NCI-H2171 (cell line): Measurements from ENCODE around the gene ACAD11.

ENCODE experiments used
- DNase-seq: peaks from one replicate; lab custom pipeline; 2025; lab: John Stamatoyannopoulos, UW

Gene ACAD11

DNA sequence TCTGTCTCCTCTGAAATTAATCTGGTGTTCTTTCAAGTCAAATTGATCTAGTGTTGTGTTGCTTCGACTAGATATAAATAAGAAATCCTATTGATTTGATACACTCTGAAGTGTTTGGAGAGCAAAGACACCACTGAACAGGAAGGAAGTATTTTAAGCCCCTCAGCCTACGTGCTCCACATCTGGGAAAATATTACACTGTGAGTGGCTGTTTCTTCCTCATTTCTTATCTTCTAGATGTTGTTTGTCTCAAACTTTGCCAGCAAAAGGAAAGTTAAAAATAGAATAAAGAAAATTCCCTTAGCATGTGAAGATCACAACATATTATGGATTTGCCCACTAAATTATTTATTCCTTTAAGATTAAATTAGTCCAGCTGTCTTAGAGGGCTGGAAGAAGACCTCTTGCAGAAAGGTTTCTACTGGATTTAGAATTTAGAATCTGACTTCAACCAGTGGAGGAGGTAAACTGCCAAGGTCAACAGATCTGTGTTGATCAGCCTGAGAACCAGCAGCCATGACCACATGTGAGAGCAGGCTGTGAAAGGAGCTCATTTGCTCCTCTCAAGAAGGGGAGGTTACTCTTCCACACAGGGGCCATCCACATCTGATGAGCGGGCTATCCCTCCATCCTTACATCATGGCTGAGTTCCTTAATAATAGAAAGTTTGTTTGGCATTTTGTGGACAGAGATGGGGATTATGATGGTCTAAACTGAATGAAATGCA is 108.9 kb downstream of the ACAD11 start:
- DNase-seq, result no peak

DNA sequence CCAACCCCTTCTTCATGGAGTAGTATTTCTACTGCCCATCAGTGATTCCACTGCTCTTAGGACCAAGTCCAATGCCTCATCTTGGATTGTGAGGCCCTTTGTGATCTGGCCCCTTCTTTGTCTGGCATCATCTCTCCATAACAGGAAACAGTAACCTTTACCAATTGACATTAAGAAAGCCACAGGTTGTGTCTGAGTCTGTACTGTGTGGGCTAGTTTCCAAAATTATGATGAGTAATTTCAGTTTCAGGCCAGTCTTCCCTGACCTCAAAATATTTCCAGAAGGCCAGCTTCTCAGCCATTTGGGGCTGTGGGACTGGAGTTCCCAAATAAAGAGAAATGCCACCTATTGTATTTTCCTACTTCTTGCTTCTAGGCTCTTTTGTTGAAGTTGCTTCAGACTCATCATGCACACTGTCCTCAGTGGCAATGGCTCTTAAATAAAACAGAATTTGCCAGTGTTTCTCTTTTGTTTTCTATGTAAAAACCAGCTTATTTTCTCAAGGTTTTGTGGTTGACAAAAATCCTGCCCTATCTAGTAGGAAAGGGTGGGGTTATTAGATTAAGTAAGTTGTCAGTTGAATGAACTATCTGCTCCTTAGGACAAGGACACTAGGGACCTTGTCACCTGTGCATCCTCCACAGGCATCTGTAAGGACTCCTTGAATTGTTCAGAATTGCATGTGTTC is 109.6 kb downstream of the ACAD11 start:
- no peak for DNase-seq

DNA sequence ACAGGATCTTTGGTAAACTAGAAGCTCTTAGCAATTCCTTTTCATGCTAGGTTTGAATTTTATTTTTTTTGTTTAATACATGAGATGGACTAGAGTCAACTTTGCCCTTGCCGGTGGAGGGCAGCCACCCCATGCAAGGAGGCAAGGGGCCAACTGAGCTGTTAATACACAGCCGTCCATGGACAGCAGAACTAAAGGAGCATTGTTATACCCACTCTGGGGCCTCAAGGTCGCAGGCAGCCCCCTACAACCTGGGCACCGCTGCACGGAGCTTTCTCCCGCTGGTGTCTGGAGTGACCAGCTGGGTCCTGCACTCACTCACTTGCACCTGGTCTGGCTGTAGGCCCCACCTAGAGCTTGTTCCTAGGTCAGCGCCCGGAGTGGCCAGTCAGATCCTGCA is 110.4 kb downstream of the ACAD11 start:
- no peak for DNase-seq

DNA sequence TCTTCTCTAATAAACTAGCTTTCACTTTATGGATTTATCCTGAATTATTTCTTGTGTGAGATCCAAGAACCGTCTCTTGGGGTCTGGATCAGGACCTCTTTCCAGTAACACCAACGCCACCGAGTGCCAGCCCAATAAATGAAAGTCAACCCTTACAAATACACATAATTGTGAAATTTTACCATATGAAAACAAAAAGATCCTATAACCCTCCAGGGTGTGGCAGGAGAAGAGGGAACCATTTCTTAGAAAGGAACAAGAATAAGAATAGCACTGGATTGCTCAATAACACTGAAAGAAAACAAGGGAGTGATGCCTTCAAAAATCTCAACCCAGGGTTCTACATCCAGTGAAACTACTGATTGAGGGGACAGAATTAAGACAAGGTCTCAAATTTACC is 114.1 kb downstream of the ACAD11 start:
- DNase-seq, result no peak

DNA sequence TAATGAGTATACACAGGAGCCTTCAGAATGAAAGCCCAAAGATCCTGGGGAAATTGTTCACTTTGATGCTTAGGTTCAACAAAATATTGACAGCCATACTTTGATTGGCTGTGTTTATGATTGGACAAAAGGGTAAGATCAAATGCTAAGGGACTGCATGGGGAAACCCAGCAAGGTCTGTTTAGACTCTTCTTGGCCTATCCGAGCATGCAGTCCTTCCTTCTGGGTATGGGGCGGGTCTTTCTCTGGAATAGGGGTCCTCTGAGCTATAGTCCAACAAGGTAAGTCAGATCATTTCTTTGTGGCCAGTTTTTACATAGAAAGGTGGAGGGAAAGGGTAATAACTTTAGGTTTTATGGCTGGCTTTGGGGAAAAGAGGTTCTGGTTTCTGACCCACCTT is 115.5 kb downstream of the ACAD11 start:
- no peak for DNase-seq

DNA sequence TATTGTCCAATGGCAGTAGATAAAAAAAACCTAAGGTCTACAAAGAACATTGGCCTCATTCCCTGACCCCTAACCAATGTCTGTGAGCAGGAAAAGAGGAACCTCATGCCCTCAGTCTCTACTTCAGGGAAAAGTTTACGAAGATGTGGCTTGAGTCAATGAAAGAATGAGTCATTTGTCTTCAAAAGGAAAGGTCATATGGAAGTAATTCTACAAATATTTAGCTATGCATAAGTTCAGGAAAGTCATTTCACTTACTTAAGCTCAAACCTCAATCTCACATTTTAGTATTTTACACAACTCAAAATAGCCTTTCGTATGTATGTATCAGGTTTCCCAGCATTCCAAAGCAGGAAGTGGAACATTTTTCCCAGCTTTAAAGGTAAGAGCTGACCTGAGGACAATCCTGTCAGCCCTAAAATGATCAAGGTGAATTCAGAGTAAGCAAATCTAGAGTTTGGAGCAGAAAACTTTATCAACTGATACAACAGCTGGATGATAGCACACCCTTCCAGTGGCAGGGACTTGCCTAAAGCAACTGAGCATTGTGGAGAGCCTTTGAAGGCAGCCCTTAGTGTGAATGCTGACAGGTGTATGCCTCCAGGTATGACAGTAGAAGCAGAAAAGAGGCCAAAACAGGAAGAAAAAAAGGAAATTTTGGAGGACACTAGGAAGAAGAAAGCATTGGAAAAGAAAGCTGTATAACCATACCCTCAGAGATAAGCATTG is 116.4 kb downstream of the ACAD11 start:
- no peak for DNase-seq

DNA sequence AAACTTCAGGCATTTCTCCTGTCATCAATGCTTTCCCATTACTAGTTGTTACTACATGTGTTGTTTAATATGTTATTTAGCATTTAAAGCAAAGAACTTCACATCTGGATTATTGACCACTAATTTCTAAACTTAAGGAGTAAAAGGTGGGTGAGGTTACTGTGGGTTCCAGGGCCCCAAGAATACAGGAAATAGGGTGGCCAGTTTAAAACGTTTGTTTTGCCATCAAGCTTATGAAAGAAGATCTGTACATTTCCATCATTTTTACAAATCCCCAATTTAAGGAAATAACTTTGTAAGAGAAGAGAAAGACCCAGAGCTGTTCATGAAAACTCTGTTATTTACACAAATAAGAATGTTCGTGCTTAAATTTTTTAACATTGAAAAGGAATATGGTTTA is 117.0 kb downstream of the ACAD11 start:
- DNase-seq, result no peak

DNA sequence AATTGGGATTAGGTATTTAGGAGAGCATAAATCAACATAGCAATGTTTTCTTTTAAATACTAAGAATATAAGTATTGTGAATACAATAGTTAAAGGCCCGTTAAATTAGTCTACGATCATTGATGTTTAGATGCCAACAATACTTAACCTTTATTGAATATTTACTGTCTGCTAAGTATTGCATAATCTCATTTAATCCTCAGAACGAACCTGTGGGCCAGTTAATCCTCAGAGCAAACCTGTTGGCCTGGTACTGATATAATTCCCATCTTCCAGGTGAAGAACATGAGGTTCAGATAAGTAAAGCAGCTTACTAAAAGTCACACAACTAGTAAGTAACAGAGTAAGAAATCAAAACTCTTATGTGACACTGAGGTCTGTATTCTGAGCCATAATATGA is 119.9 kb downstream of the ACAD11 start:
- no peak for DNase-seq

DNA sequence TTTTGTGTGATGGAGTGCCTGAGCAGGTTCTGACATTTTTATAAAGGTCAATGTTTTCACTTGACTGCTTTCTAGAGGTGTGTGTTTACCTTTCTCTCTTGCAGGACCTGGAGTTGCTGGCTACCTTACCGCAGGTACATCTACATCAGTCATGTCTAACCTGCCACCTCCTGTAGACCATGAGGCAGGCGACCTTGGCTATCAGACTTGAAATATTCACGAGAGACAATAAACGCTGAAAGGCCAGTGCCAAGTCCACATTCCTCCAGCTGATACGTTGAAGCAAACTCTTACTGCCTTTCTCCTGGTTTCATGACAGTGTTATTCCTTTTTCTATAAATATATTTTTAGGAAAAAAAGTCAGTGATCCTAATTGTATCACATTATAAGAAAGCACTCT is 121.5 kb downstream of the ACAD11 start:
- no peak for DNase-seq

DNA sequence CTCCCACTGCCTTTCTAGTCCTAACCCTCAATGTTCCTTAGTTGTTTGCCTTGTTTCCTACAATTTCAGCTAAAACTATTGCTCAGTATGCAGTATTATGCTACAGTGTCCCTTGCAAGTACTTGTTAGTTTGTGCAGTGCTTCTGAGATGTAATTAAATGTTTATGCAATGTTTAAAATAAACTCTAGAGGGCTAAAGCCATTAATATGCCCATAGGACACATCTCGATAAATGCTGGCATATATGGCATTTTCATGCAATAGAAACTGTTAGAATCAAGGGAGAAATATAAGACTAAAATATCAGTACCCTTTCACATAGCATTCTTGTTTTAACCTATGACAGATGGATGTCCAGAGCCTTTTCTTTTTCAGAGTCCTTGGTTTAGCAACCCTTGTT is 122.3 kb downstream of the ACAD11 start:
- no peak for DNase-seq

DNA sequence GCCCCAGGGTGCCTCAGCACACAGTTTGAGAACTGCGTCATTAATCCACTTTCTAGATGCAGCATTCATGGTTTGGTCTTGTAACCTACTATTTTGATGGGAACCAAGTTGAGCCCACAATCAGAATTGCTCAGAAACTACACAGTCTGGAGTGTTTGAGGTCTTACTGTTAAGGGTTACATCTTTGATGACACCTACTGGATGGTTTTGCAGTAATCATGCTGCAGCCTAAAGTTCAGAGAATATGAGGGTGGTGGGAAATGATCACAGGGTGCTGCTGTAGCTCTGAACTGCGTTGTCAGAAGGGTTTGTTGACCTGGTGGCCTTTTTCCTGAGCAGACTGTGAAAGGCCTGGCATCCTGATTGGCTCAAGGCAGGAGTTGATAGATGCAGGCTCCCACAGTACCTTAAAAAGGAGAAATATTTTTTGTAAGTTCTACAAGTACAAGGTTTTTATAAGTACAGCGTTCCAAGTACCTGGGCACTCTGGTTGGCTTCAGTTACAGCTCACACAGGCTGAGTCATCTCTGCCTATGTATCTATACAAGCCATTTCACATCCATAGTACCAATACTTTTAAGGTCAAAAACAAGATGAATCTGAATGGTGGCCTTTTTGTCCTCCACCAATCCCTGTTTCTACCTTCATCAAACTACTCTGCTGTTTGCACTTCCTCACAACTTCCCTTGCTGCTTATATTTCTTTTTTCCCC is 123.0 kb downstream of the ACAD11 start:
- DNase-seq, result no peak

DNA sequence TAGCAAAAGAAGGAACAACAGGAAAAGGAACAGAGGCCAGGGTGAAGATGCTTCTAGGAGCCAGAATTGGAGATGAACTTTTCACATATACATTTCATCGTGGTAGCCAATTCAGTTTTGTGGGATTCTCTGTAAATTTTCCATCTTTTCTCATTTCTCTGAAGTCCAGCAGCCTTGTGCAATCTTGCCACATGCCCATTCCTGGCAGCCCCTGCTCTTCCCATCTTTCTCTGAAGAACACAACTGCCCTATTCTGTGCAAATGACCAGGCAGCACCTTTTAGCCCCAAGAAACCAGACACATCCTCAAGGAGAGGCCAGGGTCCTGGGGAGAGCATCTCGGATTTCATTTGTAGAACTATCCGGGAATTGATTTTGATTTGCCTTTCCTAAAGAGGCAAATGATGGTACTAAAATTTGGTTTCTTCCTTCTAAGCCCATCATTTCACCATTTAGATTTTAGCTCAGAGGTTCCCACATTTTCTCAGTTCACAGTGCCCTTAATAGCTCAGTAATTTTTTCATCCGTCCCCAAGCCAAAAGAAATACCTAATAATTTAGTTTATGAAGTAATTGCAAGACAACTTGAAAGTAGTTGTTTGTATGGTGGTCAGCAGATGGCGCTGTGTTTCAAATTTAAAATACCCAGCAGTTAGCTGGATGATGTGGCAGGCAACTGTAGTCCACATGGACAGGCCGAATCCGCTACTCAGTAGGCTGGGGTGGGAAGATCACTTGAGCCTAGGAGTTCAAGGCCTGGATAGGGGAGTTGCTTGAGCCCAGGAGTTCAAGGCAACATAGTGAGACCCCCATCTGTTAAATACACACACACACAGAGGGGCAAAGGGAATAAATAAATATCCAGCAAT is 123.8 kb downstream of the ACAD11 start:
- DNase-seq, result no peak

DNA sequence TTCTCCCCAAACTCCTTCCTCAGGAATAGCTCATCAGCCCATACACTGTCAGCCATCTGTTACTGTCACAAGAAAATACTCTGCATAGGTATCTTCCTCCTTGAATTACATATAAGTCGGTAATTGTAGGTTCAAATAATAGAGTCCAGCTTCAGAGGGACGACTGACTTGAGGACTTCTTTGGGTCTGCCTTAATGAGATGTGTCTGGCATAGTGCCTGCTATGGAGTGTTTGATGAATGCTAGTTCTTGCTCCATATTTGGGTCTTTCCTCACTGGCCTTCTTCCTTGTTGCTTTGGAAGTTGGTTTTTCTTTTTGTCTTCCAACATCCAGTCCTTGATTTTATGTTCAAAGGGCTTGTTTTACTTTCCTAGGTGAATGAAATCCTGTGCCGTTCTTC is 129.0 kb downstream of the ACAD11 start:
- DNase-seq, result no peak

DNA sequence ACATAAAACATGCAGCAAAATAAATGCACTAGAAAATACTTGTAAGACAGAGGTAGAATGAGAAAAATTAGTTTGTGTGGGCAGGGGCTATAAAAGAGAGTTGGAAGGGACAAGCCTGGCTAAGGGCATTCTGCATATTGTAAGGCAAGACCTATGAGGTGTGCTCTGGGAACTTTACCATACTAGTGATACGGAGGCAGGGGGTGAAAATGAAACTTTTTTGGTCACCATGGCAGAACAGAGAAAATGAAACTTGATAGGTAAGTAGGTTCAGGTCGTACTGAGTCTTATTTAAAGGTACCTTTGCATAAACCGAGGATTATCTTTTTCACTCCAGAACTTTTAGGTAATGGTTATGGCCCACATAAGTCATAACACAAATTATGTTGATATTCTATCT is 137.3 kb downstream of the ACAD11 start:
- DNase-seq, result no peak

DNA sequence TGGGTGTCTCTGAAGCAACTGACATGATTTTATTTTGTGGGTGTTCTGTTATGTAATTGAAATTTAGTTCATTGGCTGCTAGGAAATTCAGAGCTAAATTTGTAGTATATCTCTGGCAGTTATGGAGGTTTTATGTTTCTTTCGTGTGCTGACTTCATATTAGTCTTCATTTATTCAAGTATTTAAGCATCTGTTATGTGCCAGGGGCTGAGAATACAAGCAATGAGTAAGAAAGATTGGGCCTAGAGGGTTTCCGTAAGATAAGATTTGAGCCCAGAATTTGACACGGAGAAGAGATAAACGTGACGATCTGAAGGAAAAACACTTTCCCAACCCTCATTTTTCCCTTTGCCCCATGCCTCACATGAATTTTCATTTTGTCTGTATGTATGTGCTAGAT is 137.7 kb downstream of the ACAD11 start:
- DNase-seq, result no peak

DNA sequence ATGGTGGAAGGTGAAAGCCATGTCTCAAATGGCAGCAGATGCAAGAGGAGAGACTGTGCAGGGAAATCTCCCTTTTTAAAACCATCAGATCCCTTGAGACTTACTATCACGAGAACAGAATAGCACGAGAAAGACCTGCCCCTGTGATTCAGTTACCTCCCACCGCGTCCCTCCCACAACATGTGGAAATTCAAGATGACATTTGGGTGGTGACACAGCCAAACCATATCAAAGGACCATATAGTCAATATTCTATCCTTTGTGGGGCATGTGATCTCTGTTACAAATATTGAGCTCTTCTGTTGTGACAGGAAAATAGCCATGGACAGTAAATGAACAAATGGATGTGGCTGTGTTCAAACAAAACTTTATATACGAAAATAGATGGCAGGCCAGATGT is 139.7 kb downstream of the ACAD11 start:
- no peak for DNase-seq

DNA sequence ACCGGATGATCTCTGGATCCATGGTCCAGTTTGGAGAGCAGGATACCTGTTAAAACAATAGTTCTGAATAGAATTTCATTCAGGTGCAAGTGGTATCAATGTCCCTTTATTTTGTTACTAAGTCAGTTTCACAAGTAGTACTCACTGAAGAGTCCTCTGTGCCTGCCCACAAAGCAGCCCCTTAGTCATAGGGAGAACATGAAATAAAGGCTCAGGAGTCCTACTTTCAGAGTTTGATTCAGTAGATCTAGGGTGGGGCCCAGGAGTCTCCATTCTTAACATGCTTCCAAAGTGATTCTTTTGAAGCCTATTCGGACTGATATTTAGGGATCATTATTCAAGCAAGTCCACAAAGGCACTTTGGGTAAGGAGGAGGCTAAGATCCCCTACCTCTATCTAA is 142.3 kb downstream of the ACAD11 start:
- no peak for DNase-seq

DNA sequence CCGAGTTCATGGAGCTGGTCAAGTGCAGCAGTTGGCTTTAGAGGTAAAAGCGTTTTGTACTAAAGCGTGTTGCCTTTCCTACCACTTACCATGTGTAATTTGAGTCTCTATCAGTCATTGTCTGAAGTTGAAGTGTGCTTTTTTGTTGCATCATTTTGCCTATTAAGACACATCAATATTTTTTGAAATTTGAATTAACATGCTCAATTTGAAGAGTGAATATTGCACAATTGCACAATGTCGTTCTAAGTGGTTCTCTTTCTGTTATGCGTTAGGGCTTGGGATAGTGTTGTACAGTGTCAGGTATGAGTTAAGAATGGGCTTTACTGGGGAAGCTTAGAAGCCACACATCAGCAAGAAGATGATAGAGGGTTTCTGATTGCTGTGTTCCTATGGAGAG is 146.6 kb downstream of the ACAD11 start:
- DNase-seq, result no peak

DNA sequence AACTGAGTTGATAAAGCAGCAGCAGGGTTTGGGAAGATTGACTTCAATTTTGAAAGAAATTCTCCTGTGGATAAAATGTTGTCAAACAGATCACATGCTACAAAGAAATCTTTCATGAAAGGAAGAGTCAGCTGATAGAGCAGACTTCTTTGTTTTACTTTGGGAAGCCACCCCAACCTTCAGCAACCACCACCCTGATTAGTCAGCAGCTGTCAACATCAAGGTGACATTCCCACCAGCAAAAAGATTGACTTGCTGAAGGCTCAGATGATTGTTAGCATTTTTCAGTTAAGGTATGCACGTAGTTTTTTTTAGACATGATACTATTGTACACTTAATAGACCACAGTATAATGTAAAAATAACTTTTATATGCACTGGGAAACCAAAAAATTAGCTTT is 150.1 kb downstream of the ACAD11 start:
- DNase-seq, result no peak

DNA sequence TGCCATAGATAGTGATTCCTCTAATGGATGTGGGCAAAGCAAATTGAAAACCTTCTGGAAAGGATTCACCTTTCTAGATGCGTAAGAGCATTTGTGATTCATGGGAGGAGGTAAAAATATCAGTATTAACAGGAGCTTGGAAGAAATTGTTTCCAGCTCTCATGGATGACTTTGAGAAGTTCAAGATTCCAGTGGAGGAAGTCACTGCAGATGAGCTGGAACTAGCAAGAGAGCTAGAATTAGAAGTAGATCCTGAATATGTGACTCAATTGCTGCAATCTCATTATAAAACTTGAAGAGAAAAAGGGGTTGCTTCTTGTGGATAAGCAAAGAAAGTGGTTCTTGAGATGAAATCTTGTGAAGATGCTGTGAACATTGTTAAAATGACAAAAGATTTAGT is 150.5 kb downstream of the ACAD11 start:
- DNase-seq, result no peak
